ENCODE measurements around the gene GMDS.

Gene GMDS

GRCh38 chr6:2037237-2037926, 208.0 kb downstream of the GMDS start:
- Histone ChIP-seq H3K27me3 (replicated peaks; ENCODE audit: control insufficient read depth, insufficient read depth, low read length, poor library complexity, severe bottlenecking) (no peaks in the 10 kb centered on the region), H3K36me3 (ENCODE audit: control insufficient read depth, insufficient read depth, low read length) (no peaks in the 10 kb centered on the region), H3K27ac (ENCODE audit: insufficient read depth, low read length, poor library complexity, severe bottlenecking) (no peak overlapping the region), H3K4me1 (ENCODE audit: control insufficient read depth, insufficient read depth, low read length, poor library complexity, severe bottlenecking) (peaks cover 20% of the 10 kb centered on the region), H3K9me3 (ENCODE audit: control insufficient read depth, low read length) (no peaks in the 10 kb centered on the region), H3K4me3 (ENCODE audit: insufficient read depth, low read depth, low read length, poor library complexity, severe bottlenecking) (no peak overlapping the region)
- DNase-seq: no peak

DNA sequence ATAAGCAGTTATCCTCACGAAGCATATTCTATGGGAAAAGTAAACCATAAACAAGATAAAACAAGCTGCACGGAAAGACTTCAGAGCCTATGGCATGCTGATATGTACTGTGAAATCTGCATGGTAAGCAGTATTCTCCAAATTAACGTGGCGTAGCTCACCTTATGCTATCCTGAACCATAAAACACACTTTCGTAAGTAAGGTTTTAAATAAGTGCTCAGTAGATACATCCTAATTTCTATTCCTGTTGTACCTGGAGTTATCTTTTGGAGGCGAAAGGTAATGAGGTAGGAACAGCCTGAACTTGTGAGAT, 208.7 kb downstream of the GMDS start:
- Histone ChIP-seq H3K27ac (ENCODE audit: insufficient read depth, low read length, poor library complexity, severe bottlenecking) (no peak overlapping the region), H3K9me3 (ENCODE audit: control insufficient read depth, low read length) (no peaks in the 10 kb centered on the region), H3K36me3 (ENCODE audit: control insufficient read depth, insufficient read depth, low read length) (no peaks in the 10 kb centered on the region), H3K4me1 (ENCODE audit: control insufficient read depth, insufficient read depth, low read length, poor library complexity, severe bottlenecking) (peaks cover 20% of the 10 kb centered on the region), H3K4me3 (ENCODE audit: insufficient read depth, low read depth, low read length, poor library complexity, severe bottlenecking) (no peak overlapping the region), H3K27me3 (replicated peaks; ENCODE audit: control insufficient read depth, insufficient read depth, low read length, poor library complexity, severe bottlenecking) (no peaks in the 10 kb centered on the region)
- no peak for DNase-seq

DNA sequence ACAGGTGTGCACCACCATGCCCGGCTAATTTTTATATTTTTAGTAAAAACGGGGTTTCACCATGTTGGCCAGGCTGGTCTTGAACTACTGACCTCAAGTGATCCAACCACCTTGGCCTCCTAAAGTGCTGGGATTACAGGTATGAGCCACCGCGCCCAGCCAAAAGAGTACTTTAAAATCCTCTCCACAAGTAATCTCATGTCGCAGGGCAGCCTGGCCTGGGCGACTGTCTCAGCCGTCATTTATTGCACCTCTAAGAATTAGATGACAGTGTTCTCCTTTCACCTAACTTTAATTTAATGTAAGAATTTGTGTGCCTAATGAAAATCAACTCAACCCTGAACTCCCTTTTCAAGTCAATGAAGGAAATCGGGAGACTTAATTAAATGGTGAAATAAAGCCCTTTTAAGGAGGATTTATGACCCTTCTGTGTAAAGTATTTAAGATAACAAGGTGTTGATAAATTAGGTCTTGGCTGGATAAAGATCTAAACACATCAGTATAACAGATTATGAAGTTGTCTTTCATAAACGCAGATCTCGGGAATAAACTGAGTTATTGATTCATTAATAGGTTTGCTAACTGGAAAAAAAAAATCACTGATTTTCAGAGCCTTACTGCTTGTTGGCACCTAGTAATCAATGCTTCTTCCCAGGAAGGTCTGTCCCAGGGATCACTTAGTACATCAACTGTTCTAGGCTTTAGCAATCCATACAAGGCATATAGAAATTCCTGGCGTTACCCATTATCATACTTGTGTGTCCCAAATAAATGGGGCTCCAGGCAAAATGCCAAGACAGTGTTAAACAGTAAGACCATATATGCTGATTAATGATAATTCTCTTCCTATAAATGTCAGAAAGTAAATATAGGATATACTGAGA, 209.3 kb downstream of the GMDS start:
- no peak overlapping the region for H3K27ac ChIP-seq (ENCODE audit: insufficient read depth, low read length, poor library complexity, severe bottlenecking)

GRCh38 chr6:2035046-2035445, 210.4 kb downstream of the GMDS start:
- no peak overlapping the region for H3K27ac ChIP-seq (ENCODE audit: insufficient read depth, low read length, poor library complexity, severe bottlenecking)
- H3K4me1 ChIP-seq (ENCODE audit: control insufficient read depth, insufficient read depth, low read length, poor library complexity, severe bottlenecking): peaks cover 20% of the 10 kb centered on the region
- no peak for DNase-seq
- H3K27me3 ChIP-seq (replicated peaks; ENCODE audit: control insufficient read depth, insufficient read depth, low read length, poor library complexity, severe bottlenecking): no peaks in the 10 kb centered on the region
- H3K9me3 ChIP-seq (ENCODE audit: control insufficient read depth, low read length): no peaks in the 10 kb centered on the region
- H3K4me3 ChIP-seq (ENCODE audit: insufficient read depth, low read depth, low read length, poor library complexity, severe bottlenecking): no peak overlapping the region
- H3K36me3 ChIP-seq (ENCODE audit: control insufficient read depth, insufficient read depth, low read length): no peaks in the 10 kb centered on the region

More for the DNA sequence above, 209.3 kb downstream of the GMDS start:
- Histone ChIP-seq H3K4me3 (ENCODE audit: insufficient read depth, low read depth, low read length, poor library complexity, severe bottlenecking) (no peak overlapping the region), H3K9me3 (ENCODE audit: control insufficient read depth, low read length) (no peaks in the 10 kb centered on the region), H3K36me3 (ENCODE audit: control insufficient read depth, insufficient read depth, low read length) (no peaks in the 10 kb centered on the region), H3K4me1 (ENCODE audit: control insufficient read depth, insufficient read depth, low read length, poor library complexity, severe bottlenecking) (peaks cover 20% of the 10 kb centered on the region), H3K27me3 (replicated peaks; ENCODE audit: control insufficient read depth, insufficient read depth, low read length, poor library complexity, severe bottlenecking) (no peaks in the 10 kb centered on the region)
- DNase-seq: no peak

DNA sequence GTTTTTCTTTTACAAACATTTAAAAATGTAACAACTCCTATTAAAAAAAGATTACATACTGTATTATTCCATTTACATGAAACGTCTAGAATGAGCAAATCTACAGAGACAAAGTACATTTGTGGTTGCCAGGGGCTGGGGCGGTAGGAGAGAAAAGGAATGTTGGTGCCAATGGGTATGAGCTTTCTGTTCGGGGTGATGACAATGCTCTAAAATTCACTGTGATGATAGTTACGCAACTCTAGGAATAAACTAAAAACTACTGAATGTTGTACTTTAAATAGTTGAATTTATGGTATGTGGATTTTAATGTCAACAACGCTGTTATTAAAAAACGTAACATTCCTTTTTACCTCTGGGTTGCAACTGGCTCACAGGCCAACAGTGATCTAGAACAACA, 211.1 kb downstream of the GMDS start:
- no peaks in the 10 kb centered on the region for H3K27me3 ChIP-seq (replicated peaks; ENCODE audit: control insufficient read depth, insufficient read depth, low read length, poor library complexity, severe bottlenecking)
- H3K4me3 ChIP-seq (ENCODE audit: insufficient read depth, low read depth, low read length, poor library complexity, severe bottlenecking): no peak overlapping the region
- no peaks in the 10 kb centered on the region for H3K9me3 ChIP-seq (ENCODE audit: control insufficient read depth, low read length)
- DNase-seq: no peak
- H3K27ac ChIP-seq (ENCODE audit: insufficient read depth, low read length, poor library complexity, severe bottlenecking): no peak overlapping the region
- H3K36me3 ChIP-seq (ENCODE audit: control insufficient read depth, insufficient read depth, low read length): no peaks in the 10 kb centered on the region
- peaks cover 20% of the 10 kb centered on the region for H3K4me1 ChIP-seq (ENCODE audit: control insufficient read depth, insufficient read depth, low read length, poor library complexity, severe bottlenecking)

DNA sequence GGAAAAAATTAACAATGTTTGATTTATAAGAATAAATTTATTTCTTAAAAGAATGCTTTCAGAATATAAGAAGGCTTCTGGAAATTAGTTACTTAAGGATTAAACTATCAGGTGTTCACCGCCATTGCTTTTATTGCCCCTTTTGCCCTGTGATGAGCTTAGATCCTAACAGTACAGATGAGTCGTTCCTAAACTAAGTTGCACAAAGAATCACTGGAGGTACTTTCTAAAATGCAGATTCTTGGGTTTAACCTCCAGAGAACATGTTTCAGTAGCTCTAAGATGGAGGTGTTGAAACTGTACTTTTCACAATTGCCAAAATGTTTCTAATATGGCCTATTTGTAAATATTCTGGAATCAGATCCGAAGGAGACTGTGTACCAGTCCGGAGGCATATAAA, 211.9 kb downstream of the GMDS start:
- H3K27ac ChIP-seq (ENCODE audit: insufficient read depth, low read length, poor library complexity, severe bottlenecking): no peak overlapping the region
- H3K36me3 ChIP-seq (ENCODE audit: control insufficient read depth, insufficient read depth, low read length): no peaks in the 10 kb centered on the region
- H3K4me3 ChIP-seq (ENCODE audit: insufficient read depth, low read depth, low read length, poor library complexity, severe bottlenecking): no peak overlapping the region
- DNase-seq: no peak
- peaks cover 14% of the 10 kb centered on the region for H3K4me1 ChIP-seq (ENCODE audit: control insufficient read depth, insufficient read depth, low read length, poor library complexity, severe bottlenecking)
- H3K9me3 ChIP-seq (ENCODE audit: control insufficient read depth, low read length): no peaks in the 10 kb centered on the region
- no peaks in the 10 kb centered on the region for H3K27me3 ChIP-seq (replicated peaks; ENCODE audit: control insufficient read depth, insufficient read depth, low read length, poor library complexity, severe bottlenecking)

DNA sequence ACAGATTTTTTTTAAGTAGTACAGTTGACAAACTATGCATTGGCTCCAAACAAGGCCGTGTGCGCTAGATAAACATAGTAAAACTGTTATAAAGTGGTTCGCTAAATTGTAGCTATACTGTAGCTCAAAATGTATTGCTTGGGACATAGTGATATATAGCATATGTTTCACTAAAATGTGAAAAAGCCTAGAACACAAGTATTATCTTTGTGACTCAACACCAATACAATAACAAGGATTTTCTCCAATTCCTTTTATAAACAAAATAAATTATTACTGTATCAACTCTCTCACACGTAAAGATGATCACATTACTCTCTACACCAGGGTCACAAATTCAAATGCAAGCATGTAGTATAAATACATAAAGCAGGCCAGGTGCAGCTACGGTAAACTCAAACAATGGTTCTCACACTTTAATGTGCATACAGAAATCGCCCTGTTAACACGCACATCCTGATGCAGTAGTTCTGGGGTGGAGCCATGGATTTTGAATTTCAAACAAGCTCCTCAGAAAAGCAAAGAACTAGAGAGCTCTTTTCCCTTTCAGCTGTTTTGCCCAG, 214.6 kb downstream of the GMDS start:
- Histone ChIP-seq H3K4me1 (ENCODE audit: control insufficient read depth, insufficient read depth, low read length, poor library complexity, severe bottlenecking) (no peaks in the 10 kb centered on the region), H3K9me3 (ENCODE audit: control insufficient read depth, low read length) (no peaks in the 10 kb centered on the region), H3K27ac (ENCODE audit: insufficient read depth, low read length, poor library complexity, severe bottlenecking) (no peak overlapping the region), H3K4me3 (ENCODE audit: insufficient read depth, low read depth, low read length, poor library complexity, severe bottlenecking) (no peak overlapping the region), H3K36me3 (ENCODE audit: control insufficient read depth, insufficient read depth, low read length) (no peaks in the 10 kb centered on the region), H3K27me3 (replicated peaks; ENCODE audit: control insufficient read depth, insufficient read depth, low read length, poor library complexity, severe bottlenecking) (no peaks in the 10 kb centered on the region)
- DNase-seq: no peak

GRCh38 chr6:2029952-2030351, 215.5 kb downstream of the GMDS start:
- Histone ChIP-seq H3K36me3 (ENCODE audit: control insufficient read depth, insufficient read depth, low read length) (no peaks in the 10 kb centered on the region), H3K9me3 (ENCODE audit: control insufficient read depth, low read length) (no peaks in the 10 kb centered on the region), H3K27me3 (replicated peaks; ENCODE audit: control insufficient read depth, insufficient read depth, low read length, poor library complexity, severe bottlenecking) (no peaks in the 10 kb centered on the region), H3K27ac (ENCODE audit: insufficient read depth, low read length, poor library complexity, severe bottlenecking) (no peak overlapping the region), H3K4me1 (ENCODE audit: control insufficient read depth, insufficient read depth, low read length, poor library complexity, severe bottlenecking) (no peaks in the 10 kb centered on the region), H3K4me3 (ENCODE audit: insufficient read depth, low read depth, low read length, poor library complexity, severe bottlenecking) (no peak overlapping the region)
- DNase-seq: no peak

DNA sequence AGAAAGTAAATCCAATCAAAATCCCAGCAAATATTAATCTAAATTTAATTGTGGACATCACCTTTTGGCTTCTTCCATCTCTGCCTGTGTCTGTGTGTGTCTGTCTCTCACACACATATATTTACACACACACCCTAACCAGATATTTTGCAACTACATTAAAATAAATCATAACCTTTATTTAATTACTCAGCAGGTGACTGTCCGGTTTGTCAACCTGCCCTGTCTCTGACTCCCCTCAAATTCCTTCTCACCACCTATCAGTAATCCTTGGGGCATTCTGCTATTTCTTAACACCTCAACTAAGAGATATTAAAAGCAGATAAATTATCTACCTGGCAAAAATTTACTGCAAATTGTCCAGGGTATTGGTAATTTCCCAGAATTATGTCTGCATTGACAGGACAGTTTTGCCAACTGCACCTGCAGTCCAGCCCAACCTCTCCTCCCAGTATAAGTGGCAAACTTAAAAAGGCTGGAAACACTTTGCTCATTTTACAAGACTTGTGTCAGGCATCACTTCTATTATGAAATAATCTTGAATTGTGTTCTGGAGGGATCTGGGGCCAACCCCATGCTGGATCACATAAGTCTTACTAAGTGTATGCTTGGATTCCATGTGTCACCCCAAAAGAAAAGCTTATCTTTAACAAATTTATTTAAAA, 216.1 kb downstream of the GMDS start:
- H3K36me3 ChIP-seq (ENCODE audit: control insufficient read depth, insufficient read depth, low read length): no peaks in the 10 kb centered on the region
- no peak overlapping the region for H3K27ac ChIP-seq (ENCODE audit: insufficient read depth, low read length, poor library complexity, severe bottlenecking)
- no peak for DNase-seq
- H3K4me1 ChIP-seq (ENCODE audit: control insufficient read depth, insufficient read depth, low read length, poor library complexity, severe bottlenecking): no peaks in the 10 kb centered on the region
- no peaks in the 10 kb centered on the region for H3K9me3 ChIP-seq (ENCODE audit: control insufficient read depth, low read length)
- H3K27me3 ChIP-seq (replicated peaks; ENCODE audit: control insufficient read depth, insufficient read depth, low read length, poor library complexity, severe bottlenecking): no peaks in the 10 kb centered on the region
- H3K4me3 ChIP-seq (ENCODE audit: insufficient read depth, low read depth, low read length, poor library complexity, severe bottlenecking): no peak overlapping the region
